GM19468 (cell line): ENCODE results near the gene LSM3.

Source experiments
- ATAC-seq: cut with Tn5 transposase; IDR thresholded peaks from one replicate; pipeline ENCODE4 v1.9.1; 2021; ENCODE audit warnings: mild to moderate bottlenecking, moderate library complexity, moderate number of reproducible peaks; ENCODE audit not compliant: unreplicated experiment; ENCODE audit errors: extremely low read depth

Gene LSM3

DNA sequence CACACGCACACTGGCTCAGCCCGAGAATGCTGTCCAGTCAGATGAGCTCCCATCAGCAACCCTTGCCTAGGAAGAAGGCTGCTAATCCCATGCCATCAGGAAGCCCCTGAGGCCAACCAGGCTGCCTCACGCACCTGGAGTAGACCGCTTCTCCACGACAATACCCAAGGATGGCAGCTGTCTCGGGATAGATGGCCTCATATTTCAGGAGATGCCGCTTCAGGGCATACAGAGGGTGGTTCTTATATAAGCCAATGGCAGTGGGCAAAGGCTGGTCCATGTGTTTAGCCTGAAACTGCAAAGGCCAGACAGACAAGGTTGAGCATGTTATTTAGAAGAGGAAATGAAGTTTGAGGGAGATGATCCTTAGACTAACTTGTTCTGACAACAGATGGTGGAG, 22.4 kb upstream of the LSM3 start:
- no peak for ATAC-seq

DNA sequence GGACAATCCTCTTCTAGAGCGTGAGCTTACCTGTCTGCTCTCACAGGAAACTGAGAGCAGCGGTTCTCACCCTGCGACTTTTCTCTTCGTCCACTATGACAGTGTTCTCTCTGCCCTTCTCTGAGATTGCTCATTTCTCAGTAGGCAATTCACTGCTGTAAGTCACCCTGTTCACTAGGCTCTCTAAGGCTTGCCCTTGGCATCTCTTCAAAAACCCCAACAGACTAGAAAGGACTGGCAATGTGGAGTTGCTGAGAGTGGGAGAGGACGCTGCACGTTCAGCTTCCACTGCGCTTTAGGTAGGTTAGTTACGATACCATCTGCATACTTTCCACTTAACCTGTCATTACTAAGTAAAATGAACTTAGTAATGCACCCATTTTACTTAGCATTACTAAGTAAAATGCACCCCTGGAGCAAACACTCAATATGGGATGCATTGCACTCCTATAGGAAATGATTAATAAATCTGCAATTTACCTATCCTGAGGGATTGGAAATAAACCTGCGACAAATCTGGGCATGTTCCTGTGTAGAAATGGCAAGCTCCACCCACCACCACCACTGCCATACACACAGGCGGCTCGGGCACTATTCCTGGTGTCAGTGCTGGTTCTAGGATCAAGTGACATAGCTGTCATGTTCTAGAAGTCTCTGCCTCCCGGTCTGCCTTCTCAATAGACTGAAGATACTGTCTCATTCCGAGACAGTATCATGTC, 21.6 kb upstream of the LSM3 start:
- ATAC-seq: no peak

DNA sequence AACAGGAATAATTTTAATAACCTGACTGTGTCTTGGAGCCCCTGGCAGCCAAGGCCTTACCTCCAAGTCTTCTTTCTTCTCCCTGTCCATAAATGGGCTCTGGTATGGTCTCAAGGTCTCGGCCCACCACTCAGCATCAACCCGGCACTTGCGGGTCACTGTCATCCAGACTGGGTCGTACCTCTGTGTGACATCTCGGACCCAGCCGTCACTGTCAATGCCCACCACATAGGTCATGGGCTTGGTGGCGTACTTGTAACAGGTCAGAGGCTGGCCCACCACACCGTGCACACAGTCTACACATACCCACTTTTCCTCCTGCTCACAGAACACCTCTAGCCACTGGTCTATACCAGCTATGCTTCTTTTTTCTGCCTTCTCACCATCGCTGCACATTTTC, 20.7 kb upstream of the LSM3 start:
- no peak for ATAC-seq

DNA sequence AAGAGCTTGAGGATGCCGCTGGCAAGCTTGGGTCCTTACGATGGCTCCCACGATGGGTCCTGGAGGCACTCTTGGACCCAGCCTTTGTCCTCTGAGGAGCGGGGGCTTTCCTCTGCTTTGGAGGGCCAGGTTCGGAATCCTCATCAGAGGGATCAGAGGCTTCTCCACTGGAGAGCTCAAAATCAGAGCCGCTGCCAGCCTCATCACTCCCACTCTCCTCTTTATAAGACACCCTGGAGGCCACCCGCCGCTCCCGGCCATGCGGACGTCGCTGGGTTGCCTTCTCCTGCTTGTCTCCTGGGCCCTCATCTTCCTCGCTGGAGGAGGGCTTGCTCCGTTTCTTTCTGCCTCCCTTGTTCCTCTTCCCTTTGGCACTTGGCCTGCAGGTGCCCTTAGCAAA, 20.2 kb upstream of the LSM3 start:
- no peak for ATAC-seq

DNA sequence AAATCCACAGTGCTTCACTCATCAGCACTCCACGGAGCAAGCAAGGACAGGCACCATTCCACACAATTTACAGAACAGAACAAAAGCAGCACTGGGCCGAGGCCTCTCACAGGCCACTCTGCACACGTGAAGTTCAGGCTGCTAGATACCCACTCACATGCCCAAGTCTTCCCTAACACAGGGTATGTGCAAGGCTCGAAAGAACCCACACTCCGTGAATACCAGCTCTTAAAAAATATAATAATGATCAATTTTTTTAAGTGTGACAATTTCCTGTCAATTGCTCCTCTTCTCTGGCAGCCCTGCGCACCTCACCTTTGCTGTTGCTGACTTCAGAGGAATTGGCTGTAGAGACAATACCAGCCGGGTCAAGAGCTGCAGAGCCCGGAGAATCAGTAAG, 19.2 kb upstream of the LSM3 start:
- no peak for ATAC-seq

DNA sequence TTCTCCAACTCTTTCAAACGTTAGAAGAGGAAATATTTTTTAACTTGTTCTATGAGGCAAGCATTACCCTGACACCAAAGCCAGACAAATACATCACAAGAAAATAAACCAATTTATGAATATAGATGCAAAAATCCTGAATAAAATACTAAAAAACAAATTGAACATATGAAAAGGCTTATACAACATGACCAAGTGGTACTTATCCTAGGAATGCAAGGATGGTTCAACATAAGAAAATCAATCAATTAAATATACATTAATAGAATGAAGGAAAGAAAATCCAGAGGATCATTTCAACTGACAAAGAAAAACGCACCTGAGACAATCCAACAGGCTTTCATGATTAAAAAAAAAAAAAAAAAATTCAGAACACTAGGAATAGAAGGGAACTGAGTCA, 17.3 kb upstream of the LSM3 start:
- no peak for ATAC-seq

DNA sequence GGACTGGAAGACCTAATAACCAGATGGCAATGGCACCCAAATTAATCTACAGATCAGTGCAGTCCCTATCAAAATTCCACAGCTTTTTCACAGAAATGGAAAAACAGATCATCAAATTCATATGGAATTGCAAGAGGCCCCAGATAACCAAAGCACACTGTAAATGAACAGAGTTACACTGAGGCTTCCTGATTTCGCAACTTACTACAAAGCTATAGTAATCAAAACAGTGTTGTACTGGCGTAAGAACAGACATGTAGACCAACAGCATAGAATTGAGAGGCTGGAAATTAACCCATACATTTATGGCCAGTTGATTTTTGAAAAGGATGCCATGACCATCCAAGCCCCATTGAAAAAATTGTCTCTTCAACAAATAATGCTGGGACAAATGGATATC, 16.4 kb upstream of the LSM3 start:
- ATAC-seq: no peak

DNA sequence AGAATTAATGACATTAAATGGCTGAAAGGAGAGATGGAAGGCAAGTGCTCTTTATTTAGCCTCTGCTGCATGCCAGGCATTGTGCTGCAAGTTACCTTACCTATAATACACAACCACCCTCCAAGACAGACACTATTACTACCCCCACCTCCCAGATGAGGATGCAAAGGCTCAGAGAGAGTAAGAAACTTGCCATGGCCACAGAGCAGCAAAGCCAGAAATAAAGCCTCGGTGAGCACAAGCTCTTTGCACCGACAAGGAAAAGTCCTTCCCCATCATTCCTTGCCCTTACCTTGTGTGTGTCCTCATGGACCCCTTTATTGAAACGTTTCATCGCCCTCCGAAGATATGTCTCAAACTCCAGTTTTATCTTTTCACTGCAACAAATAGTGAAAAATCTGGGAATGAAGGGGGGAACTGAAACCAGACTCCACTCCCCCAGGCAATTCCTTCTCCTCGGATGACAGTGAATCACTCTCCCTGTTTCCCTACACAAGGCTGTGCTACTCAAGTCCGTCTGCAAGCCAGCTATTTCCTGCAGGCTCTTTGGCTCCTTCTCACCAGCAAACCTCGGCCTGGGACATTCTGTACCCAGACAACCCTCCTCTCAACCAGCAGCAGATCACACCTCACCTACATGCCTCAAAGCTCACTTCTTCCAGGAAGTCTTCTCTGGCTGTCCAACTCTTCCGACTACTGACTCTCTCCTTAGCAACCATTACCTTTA, 11.6 kb upstream of the LSM3 start:
- ATAC-seq: no peak

DNA sequence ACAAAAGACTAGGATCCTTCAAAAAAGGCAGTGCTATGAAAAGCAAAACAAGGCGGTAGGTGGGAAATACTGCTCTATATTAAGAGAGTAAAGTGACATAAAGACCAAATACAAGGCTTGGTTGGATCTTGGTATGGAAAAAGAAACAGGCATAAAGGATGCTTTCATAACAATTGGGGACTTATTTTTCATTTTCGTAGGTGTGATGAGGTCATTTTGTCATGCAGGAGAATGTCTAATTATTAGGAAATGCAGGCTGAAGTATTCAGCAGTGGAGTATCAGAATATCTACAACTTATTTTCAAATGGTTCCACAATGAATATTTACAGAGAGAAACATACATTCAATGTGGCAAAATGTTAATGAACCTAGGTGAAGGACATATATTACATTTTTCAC, 9.2 kb upstream of the LSM3 start:
- ATAC-seq: no peak

DNA sequence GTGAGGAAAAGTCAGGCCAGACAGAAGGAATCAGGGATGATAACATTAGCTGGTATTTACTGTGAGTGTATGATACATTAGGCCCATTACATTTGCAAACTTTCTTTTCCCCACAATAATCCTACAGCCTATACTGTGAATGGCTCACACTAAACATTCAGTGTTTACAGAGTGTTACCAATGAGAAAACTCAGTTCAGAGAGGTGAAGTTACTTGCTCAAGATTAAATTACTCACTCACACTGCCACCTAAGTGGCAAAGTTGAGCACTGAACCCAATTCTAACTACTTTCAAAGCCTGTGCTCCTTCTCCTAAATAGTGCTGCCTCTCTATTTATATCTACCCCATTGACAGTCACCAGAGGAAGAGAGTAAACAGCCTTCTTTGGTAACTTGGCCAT, 8.7 kb upstream of the LSM3 start:
- no peak for ATAC-seq

DNA sequence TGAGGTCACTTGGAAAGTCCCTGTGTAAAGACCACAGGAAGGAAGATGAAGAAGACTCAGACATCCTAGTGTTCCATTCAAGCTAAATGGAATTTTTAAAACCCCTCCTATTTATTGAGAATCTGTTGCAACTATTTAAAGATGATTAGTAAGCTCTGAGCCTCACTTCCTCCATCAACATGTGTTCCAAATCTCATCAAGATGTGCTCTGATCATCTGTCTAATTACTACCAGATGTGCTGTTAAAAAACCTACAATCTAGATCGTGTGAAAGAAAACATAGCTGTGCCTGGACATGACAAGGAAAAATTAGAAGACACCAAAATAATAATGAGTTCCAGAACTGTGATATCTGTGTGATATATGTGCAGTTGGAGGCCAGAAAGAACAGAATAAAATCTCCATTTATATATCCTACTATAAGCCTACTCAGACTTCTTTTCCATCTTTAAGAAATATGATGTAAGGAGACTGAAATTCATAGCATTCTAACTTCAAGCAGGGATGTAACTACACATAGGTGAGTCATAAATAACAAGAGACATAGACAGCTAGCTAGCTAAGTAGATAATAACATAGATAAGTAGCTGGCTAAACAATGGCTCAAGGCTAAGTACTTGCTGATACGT, 8.0 kb upstream of the LSM3 start:
- ATAC-seq: no peak

DNA sequence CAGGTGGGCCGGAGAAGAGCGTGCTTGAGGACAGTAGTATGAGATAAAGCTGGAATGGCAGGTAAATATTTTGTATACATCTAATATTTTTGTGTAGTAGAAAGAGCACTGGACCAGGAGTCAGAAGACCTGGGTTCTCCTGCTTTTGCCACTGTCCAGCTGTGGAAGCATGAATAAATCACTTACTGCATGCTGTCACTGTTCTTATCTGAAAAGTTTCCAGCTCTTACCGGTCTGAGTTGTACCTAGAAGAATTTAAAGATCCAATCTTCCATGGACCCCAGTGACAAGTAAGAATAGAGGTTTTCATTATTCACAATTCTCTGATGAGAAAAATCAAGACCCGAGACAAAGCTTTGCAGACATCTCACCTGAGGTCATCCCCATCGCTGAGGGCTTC, 6.1 kb upstream of the LSM3 start:
- ATAC-seq: no peak

DNA sequence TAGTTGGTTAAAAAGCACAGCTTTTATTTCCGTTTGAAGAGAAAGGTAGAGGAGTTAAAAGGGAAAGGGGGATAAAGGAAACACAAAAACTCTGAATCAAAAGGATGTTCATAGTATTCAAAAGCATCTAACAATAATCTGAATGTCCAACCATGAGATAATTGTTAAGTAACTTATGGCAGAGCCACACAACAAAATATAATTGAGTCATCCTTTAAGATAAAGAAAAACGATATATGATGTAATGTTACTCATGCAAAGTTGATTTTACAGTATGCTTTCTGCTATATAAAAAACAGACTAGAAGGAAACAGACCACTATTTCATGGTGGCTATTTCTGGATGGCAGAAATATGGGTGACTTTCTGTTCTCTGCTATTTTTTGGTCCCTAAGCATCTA, 4.1 kb upstream of the LSM3 start:
- ATAC-seq: no peak

DNA sequence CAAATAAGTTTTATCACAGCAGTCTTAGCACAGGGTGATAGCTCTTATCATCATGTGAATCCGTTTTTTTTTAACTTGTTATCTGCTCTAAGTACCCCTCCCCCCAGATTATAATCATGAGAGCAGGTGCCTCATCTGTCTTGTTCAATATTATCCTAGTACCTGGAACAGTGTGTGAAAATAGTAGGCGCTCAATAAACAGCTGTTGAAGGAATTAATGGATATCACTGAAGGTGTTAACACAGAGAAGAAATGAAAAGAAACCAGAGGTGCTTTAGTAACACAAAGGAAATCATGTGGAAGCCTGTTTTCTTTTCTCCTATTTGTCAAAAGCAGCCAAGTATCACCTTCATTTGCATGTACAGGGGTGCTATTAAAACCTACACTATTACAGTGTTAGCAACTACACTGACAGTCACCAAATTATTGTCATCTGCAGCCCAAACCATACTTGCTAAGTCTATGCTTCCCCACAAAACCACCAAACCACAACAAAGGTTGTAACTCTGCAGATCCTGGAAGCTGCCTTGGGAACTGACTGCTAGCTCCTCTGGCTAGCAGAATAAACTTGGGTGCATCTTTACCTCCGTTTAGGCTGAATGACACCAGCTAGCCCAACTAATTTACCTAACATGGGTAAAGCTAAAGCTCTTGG, 3.1 kb upstream of the LSM3 start:
- ATAC-seq: no peak

DNA sequence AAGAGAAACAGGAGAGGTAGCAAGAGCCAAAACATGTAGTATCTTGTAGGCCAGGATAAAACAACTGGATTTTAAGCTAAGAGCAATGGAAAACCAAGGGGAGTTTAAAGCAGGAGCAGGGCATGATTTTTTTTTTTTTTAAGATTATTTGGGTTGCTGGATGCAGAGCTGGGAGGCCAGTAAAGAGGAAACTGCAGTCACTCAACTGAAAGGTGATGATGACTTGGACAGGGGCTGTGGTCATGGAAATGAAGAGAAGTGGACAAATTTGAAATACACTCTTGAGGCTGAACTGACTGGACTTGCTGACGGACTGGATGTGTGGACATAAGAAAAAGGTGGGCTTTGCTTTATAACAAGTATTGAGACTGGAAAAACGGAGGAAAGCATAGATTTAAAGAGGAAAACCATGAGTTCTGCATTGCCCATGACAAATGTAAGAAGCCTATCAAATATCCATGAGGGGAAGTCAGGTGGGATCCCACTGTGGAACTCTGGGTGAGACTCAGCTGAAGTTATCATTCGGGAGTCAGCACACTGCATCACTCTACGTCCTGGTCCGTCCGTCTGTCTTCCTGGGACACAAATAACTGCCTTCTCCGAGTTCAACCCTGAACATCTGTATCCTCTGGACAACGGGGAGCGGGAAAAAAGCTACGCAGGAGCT, 904 bp upstream of the LSM3 start:
- no peak for ATAC-seq

DNA sequence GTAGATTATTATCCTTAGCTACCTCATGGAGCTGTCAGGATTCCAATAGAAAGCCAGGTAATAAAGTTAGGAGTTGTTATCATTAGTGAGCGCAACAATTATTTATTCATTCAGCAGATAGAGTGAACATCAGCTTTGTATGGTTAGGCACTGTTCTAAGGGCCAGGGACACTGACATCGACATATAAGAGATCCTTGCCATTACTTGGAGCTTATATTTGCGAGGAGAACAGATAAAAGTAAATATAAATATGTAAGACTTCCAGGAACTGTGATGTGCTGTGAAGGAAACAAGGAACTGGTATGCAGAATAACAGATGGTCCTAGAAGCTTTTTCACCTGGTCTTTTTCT, 473 bp downstream of the LSM3 start:
- no peak for ATAC-seq

DNA sequence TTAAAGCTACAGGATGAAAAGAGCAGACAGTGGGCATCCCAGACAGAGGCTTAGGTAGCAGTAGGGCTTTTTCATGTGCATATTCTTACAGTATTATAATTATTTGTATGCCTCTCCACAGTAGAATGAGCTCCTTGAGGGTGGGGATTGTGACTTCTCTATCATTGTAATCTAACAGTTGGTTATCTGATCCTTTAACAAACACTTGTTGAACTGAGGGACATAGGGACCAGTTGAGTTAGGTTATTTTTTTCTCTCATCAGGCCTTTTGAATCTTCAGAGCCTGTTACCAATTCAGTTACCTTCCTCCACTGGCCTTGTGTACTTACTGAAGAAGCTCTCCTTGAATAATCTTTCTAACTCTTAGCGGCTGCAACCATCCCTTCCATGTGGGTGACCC, 1.2 kb downstream of the LSM3 start:
- ATAC-seq: no peak

DNA sequence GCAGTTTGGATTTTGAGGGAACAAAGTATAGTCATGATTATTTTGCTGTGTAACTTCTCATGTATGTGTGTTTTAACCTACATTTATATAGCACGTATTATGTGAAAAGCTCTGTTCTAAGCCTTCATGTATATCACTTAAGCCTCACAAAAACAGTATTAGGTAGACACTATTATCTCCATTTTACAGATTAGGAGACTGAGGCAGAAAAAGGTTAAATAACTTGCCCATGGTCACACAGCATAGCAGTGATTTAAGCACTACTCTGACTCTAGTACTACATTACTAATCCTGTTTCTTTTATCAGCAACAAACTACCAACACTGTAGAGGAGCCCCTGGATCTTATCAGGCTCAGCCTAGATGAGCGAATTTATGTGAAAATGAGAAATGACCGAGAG, 2.6 kb downstream of the LSM3 start:
- ATAC-seq: no peak

DNA sequence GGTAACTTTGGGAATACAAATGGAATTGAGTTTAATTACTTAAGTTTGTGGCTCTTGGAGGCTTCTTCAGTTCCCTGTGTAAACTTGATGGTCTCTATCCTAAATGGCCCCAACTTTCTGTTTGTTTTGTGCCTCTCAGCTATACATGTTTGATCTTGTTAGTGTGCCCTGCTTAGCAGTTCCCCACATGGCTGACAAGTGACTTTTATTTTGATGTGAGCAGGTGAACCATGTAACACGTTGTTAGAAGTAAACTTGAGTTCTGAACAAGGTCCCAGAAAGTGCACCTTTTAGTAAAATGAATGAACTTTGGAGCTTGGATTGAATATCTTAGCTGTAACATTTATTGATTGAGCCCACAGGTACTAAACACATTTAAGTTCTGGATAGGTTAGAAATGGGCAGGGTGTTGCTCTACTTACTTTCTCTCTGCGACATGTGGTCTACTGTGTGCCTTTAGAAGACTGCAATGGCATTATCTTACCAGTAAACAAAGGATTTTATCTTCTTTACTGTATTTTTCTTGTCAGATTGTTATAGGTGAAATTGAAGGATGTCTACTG, 4.5 kb downstream of the LSM3 start:
- ATAC-seq: no peak

DNA sequence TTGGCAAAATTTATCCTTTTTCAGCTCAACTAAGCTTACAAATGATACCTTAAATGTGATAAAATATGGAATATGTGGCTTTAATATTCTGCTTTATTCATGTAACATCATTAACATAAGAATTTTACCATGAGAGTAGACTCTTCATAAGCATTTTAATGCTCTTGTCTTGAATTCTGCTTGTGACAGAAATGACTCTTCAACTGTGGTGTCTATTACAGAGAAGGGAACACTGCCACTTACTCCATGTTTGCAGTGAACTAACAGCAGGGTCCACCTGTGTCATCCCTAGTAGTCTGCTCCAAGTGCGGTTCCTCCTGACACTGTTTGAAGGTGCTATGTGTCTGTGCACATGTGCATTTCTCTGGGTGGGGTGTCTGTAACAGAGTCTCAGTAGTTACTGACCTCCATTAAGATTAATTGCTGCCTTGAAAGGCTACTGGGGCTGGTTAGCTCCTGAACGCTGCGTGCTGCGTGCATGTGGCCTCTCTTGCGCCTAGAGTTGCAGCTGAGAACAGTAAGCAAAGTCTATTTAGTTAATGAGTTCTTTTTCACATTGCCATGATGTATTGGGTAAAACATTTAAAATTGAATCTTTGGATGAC, 8.3 kb downstream of the LSM3 start:
- ATAC-seq: no peak
